NCI-H2171 (cell line): ENCODE measurements around the gene TAS2R14.

Source experiments
- DNase-seq: peaks from one replicate; lab custom pipeline; 2025; lab: John Stamatoyannopoulos, UW

TAS2R14 gene

GRCh38 chr12:10904686-10905085 lies 34.4 kb downstream of the TAS2R14 start:
- no peak for DNase-seq

GRCh38 chr12:10901427-10901826 lies 37.6 kb downstream of the TAS2R14 start:
- DNase-seq, result no peak

GRCh38 chr12:10900972-10901371 lies 38.1 kb downstream of the TAS2R14 start:
- no peak for DNase-seq

- DNase-seq, result no peak
Measured at GRCh38 chr12:10900530-10900929, 38.5 kb downstream of the TAS2R14 start.

GRCh38 chr12:10896854-10897253 lies 42.2 kb downstream of the TAS2R14 start:
- no peak for DNase-seq

GRCh38 chr12:10891937-10892336 lies 47.1 kb downstream of the TAS2R14 start:
- DNase-seq, result no peak

GRCh38 chr12:10889226-10889625 lies 49.8 kb downstream of the TAS2R14 start:
- no peak for DNase-seq
